Urothelium cell line (cell line): ENCODE data around the gene RBM20.
"Not testable (repeated sequence)": the region's sequence is repeated elsewhere in the genome, so short reads cannot be mapped to it uniquely, and the experiment has no call there.

ENCODE experiments used
- DNase-seq: peaks from one replicate; pipeline ENCODE4 v3.0.0; 2011; ENCODE audit warnings: low spot score, mixed read lengths
- FAIRE-seq: peaks from 2 replicates; lab custom pipeline; 2011; peaks lifted over from hg19 to GRCh38; lab: Jason Lieb, UNC

The RBM20 gene

GRCh38 chr10:110727785-110728184 lies 83.6 kb downstream of the RBM20 start:
- DNase-seq, FAIRE-seq: not testable (repeated sequence)

GRCh38 chr10:110730345-110731050 lies 86.4 kb downstream of the RBM20 start:
- DNase-seq (no peak), FAIRE-seq (no peak)

DNA sequence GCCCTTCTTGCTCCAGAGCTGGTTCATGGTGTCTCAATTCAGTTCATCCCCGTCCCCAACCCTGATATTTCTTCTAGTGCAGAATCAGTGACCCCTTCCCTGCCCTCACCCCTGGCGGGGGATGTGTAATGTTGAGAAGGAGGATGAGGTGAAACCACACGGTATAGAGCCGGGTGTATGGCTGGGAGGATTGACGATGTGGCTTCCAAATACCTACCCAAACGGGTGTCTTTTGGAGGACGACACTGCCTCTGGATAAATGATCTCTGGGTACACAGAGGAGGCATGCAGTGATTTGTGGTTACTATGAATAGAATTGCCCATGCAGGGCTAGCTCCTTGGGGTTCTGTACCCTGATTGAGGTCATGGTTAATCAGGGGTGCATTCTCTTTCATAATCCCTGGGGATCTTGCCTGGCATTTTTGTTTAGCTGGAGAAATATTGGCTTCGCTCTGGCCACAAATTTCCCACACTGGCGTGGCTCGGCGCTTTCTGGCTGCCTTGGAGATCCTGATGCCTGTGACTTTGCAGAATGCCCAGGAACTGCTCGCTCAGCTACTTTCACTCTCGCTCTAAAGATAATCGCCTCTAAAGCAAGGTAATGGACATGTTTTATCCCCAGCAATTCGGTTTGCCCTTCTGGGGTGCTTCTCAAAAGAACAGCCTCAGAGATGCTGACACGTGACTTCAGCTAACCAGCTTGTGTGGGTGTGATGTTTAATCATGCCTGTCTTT lies 89.2 kb downstream of the RBM20 start:
- FAIRE-seq (peak; percentile 52), DNase-seq (peak; percentile 35)

DNA sequence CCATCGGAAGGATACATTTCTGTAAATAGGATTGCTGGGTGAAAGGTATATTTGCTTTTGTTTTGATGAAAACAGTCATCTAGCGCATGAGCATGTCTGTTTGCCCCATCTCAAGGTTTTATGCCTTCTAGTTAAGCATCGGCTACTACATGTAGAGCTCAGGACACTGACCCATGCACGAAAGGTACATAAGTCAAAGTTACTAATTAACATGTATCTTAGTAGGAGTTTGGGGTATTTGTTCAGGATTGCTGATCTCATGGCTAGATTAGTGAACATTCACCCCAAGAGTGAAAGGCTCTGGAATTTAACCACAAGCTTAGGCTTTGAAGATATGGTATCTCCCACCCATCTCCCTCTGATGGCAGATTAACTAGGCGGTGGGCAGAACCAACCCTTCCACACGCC lies 91.5 kb downstream of the RBM20 start:
- DNase-seq = no peak
- FAIRE-seq = no peak

DNA sequence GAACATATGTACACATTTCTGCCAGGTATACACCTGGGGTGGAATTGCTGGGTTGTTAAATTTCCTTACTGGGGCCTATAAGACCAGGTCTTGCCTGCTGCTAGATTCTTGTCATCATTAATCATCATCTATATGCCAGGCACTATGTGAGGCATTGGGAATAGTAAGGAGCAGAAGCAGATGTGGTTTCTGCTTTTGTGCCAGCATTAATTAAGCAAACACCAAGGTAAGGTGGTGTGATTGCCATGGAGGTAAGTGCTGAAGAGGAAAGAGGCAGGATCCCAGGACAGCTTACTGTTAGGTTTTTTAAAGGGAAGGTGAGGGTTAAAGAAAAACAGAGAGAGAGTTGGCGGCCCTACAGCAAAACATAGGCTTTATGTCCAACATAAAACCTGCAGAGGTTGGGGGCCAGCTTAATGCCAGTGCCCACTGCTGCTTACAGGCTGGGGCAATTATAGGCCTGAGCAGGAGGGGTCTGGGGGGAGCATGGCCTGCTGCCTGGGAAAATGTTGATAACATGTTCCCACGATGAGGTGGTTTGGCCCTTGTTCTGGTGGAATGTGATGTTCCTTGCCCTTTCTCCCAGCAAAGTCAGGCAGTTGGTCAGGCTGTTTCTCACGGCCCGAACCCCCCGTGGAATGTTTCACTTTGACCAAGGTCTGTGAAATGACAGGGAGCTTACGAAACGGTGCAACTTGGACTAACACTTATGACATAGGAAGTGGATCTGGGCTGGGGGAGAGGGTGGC lies 93.9 kb downstream of the RBM20 start:
- DNase-seq (no peak), FAIRE-seq (no peak)

DNA sequence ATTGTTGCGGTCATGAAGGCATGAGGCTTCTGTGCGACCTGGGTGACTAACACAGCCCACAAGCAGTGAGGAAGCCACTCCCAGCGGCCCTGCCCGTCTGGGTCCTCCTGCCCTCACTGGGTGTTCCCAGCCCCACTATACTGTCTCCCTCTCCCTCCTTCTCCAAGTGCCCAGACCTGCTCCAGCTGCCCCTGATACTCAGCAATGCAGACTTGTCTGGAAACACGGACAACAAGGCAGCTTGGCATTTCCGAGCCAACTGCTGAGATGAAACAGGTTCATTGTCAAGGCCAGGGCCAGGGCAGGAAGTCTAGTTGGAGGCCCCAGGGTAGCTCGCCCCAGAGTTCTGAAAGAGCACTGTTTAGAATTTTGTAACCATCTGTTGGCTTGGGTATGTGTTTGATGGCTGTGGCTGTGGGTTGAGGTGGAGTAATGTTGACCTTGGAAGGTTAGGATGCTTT lies 95.7 kb downstream of the RBM20 start:
- FAIRE-seq (no peak), DNase-seq (peak; percentile 62)

GRCh38 chr10:110742801-110743200 lies 98.7 kb downstream of the RBM20 start:
- FAIRE-seq = no peak
- DNase-seq = no peak

DNA sequence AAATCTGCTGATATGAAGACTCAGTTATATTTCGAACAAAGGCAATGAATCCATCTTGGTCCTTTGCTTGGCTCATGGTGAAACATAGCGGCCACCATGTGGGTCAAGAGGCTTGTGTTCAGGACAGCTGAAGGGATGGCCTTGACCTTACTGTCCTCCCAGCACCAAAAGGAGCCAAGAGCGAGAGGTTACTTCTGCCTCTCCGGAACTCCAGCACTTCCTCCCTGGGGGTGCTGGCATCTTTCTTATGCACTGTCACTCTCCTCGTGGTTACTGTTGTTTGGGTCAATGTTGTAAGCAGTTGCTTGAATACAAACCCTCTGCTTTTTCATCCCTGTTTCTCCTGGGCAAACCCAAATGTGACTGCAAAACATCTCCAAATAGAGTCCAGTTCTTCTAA lies 100.6 kb downstream of the RBM20 start:
- no peak for FAIRE-seq
- DNase-seq = no peak

DNA sequence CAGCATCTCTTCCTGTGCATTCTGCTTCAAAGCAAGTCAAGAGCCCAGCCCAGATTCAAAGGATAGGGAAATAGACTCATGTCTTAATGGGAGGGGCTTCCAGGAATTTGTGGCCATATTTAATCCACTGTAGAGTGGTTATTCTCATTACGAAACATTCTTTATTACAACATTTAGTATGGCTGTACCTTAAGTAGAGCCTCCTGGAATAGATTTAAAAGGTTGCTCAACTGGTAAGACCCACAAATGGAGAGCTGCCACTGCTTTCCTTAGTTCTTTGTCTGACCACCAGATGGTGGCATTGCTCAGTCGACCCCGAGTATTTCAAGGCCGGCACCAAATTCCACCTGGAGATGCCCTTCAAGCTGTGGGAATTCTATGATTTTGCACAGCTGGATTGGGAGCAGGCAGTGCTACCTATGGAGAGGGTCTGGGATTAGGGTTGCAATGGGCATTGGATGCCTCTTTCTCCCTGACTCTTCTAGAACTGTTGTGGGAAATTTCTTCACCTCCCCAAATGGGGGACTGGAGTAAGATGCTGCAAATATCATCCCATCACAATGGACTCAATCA lies 102.2 kb downstream of the RBM20 start:
- DNase-seq (peak; percentile 72), FAIRE-seq (no peak)

DNA sequence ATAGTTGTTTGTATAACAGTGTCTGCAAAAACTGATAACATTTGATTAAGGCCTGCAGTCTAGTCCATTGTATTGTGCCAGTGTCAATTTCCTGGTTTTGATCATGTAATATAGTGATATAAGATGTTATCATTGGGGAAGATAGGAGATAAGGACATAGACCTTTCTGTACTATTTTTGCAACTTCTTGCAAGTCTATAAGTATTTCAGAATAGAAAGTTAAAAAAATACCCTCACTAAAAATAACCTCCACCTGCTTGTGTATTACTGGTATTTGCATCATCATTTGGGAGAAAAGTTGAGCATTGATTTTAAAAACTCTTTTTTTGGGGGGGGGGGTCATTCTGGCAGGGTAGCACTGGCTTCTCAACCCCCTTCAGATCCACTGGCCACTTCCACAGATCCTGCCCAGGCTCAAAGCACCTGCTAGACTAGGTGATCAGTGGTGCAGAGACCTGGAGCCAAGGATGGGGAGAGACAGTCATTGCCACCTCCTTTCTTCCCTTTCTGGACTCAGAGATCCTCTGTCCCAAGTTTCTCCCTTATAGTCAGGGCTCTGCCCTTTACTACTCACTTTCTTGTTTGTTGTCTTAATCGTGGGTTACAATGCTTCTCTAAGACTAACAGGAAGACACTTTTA lies 103.0 kb downstream of the RBM20 start:
- FAIRE-seq = no peak
- DNase-seq = no peak

DNA sequence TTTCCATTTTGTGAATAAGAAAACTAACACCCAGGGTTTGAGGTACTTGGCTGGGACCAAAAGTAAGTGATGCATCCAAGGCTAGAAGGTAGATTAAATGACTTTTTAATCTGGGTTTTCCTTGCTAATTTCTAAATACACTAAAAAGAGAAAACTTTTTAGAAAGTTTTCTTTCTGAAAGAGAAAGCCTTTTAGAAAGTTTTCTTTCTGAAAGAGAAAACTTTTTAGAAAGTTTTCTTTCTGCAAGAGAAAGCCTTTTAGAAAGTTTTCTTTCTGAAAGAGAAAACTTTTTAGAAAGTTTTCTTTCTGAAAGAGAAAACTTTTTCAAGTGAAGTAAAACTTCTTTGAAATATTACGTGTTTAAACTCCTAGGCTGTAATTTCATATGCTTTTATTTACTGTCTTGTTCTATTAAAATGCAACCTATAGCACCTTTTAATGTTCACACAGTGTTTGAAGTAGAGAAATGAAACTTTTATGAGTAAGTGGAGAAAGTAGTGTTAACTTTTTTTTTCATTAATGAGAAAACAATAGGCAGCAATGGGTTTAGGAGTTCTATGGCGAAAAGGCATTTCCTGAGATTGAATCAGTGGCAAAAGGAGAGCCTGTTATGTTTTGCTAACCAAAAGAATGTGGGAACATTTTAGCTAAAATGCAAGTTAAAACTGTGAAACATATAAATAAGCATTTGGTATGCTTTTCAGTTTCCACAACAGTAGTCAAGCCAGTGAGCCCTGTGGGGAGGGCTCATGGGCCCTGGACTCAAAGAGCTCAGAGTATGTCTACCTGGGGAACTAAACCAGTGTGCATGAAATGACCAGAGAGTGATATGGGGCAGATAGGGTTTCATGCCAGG lies 103.7 kb downstream of the RBM20 start:
- DNase-seq = no peak
- FAIRE-seq = no peak

DNA sequence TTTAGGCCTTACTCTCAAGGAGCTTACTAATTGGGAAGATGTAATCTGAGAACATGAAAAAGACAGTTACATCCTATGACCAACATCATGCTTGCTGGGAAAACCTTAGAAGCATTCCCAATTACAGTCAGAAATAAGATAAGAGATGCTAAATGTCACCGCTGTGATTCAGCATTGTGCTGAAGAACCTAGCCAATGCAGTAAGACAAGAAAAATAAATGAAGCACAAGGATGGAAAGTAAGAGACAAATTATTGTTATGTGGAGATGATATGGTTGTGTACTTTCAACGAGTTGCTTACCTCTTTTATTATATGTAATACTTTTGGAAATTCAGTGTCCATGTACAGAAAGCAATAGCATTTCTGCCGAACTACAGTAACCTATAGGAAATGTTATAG lies 104.8 kb downstream of the RBM20 start:
- DNase-seq (no peak), FAIRE-seq (no peak)

DNA sequence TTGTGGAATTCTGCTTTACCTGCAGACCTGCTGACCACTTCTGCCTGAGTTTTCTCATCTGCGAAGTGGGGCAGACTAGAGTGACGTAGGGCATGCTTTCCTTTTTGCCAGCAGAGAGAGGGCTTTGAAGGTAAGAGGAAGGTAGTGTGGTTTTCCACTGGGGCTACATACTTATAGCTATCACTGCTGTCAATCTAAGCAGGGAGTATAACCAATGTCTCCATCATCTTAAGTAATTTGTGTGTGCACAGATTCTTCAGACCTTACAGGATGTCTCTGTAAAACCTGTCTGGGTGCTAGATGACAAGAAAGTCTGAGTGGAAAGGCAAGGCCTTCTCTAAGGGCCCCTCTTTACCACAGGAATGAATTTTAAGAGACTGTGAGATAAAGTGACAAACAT lies 106.8 kb downstream of the RBM20 start:
- no peak for DNase-seq
- no peak for FAIRE-seq

DNA sequence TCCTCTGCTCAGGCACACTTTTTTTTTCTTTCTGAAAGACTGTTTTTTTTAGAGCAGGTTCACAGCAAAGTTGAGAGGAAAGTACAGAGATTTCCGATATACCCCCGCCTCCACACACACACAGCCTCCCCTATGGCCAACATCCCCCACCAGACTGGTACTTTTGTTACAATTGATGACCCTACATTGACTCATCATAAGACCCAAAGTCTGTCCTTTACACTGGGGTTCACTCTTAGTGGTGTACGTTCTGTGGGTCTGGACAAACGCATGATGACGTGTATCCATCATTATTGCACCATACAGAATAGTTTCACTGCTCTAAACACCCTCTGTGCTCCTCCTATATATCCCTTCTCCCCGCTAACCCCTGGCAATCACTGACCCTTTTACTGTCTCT lies 107.7 kb downstream of the RBM20 start:
- DNase-seq = no peak
- FAIRE-seq = no peak

DNA sequence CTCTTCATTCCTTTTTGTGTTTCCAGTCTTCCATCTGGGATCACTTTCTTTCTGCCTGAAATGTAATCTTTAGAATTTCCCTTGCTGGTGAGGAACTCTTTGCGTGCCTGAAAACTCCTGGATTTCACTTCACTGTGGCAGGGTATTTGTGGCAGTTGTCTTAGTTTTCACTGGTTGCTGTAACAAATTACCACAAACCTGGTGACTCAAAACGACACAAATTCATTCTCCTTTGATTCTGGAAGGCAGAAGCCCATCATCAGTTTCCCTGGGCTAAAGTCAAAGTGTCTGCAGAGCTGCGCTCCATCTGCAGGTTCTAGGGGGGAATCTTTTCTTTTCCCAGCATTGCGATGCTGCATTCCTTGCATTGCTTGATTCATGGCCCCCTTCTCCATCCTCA lies 109.3 kb downstream of the RBM20 start:
- DNase-seq = no peak
- no peak for FAIRE-seq

GRCh38 chr10:110754375-110755105 lies 110.4 kb downstream of the RBM20 start:
- FAIRE-seq (no peak), DNase-seq (no peak)

GRCh38 chr10:110755781-110756180 lies 111.6 kb downstream of the RBM20 start:
- FAIRE-seq (no peak), DNase-seq (no peak)

GRCh38 chr10:110756876-110757275 lies 112.7 kb downstream of the RBM20 start:
- FAIRE-seq (no peak), DNase-seq (no peak)

DNA sequence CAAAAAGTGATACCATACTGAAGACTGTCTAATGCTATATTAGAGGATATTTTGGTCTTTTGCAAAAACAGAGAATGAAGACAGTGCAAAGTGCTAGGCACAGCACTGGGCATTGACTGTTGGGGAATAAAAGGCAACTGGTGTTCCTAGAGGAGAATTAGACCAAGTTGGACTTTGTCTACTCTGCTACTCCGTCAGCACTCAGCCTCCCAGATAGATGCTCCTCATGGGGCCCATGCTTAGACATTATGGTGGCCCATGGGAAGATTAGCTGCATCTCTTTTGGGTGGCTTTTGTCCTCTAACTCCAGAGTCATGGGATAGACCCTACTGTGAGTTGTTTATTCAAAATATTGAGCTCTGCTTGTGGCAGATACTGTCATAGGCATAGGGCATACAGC lies 113.5 kb downstream of the RBM20 start:
- FAIRE-seq (no peak), DNase-seq (no peak)
